K562 (cell line): Measurements from ENCODE around the gene DIAPH1. TPM values are rescaled to one million over a fixed set of nuclear protein-coding genes. Genes with fewer than 3 reads are reported as not detected.

Source experiments
- ARID3A ChIP-seq: IDR thresholded peaks from 2 replicates; pipeline ENCODE4 v1.6.1; 2012; ENCODE audit warnings: low read depth, low read length, improper control_type of control experiment, borderline replicate concordance
- E2F3 ChIP-seq: fragments of 250-450 bp; sonication (Bioruptor Pico); IDR thresholded peaks from 2 replicates; pipeline ENCODE4 v1.4.0; 2020; ENCODE audit warnings: mild to moderate bottlenecking
- ID3 ChIP-seq, 2 experiments: fragments of 250-450 bp in 1 of 2; fragments of 450-650 bp in 1 of 2; sonication (Bioruptor Pico) in 1 of 2; IDR thresholded peaks; 2 replicates each; pipeline versions ENCODE4 v1.6.1 to v1.8.0; 2016 to 2021; ENCODE audit warnings: mild to moderate bottlenecking in 2 of 2, moderate library complexity in 2 of 2, missing compliant biosample characterization in 1 of 2, missing genetic modification characterization in 1 of 2
- MGA ChIP-seq: fragments of 450-650 bp; IDR thresholded peaks from 2 replicates; pipeline ENCODE4 v1.6.1; 2016; ENCODE audit warnings: mild to moderate bottlenecking, moderate library complexity
- PHTF2 ChIP-seq: fragments of 250-450 bp; sonication (Bioruptor Pico); IDR thresholded peaks from 2 replicates; pipeline ENCODE4 v1.5.0; 2021; ENCODE audit warnings: mild to moderate bottlenecking
- TRIM28 ChIP-seq: fragments of 450-650 bp; IDR thresholded peaks from 2 replicates; pipeline ENCODE4 v1.6.1; 2017
- ZNF583 ChIP-seq: fragments of 250-450 bp; sonication (Bioruptor Pico); IDR thresholded peaks from 2 replicates; pipeline ENCODE4 v1.4.0; 2020
- polyA plus RNA-seq, 8 experiments: library from polyadenylated mRNA; depleted of rRNA in 4 of 8; stranded (reverse) in 5 of 8; unstranded in 3 of 8; fragments of >200 nt; fragmentation: Nextera tagmentation in 2 of 8; fragmentation: Illumina TruSeq in 1 of 8; extraction: Ambion mirVana in 2 of 8; extraction: Trizol in 1 of 8; gene quantifications; 2 replicates each; pipeline versions ENCODE4 v1.2.1 to v1.2.3, GENCODE V29; 2011 to 2014; ENCODE audit warnings: inconsistent platforms in 1 of 8, missing spikeins in 1 of 8
- total RNA-seq, 7 experiments: library from RNA; depleted of rRNA in 6 of 7; stranded (reverse); fragments of >200 nt in 6 of 7; fragmentation: Illumina TruSeq in 2 of 7; extraction: Trizol in 2 of 7; gene quantifications; 2 replicates each; pipeline versions ENCODE4 v1.2.1 to v1.2.3, GENCODE V29; 2011 to 2021; ENCODE audit warnings: low replicate concordance in 1 of 7

Gene DIAPH1
- total and polyA plus RNA-seq, 9 of the 15 experiments (the other 6 are each of a cell fraction or from before 2014, with no cell fraction given), result 60.8 to 328 (median 97.8) TPM

- TF ChIP-seq MGA (no peak), PHTF2 (CRISPR knock-in tag) (no peak), E2F3 (CRISPR knock-in tag) (no peak), ID3 (CRISPR knock-in tag; IDR thresholded peaks at IDR 0.05) (no peak), ID3 (tag; IDR thresholded peaks at IDR 0.05) (no peak), ZNF583 (CRISPR knock-in tag) (no peak), ARID3A (no peak), TRIM28 (no peak)
These were observed 27.2 kb upstream of the DIAPH1 start (continued) for GRCh38 chr5:141646026-141646425.
